Measurements from ENCODE around the gene NAPG.

- TF ChIP-seq, protein P1, sequence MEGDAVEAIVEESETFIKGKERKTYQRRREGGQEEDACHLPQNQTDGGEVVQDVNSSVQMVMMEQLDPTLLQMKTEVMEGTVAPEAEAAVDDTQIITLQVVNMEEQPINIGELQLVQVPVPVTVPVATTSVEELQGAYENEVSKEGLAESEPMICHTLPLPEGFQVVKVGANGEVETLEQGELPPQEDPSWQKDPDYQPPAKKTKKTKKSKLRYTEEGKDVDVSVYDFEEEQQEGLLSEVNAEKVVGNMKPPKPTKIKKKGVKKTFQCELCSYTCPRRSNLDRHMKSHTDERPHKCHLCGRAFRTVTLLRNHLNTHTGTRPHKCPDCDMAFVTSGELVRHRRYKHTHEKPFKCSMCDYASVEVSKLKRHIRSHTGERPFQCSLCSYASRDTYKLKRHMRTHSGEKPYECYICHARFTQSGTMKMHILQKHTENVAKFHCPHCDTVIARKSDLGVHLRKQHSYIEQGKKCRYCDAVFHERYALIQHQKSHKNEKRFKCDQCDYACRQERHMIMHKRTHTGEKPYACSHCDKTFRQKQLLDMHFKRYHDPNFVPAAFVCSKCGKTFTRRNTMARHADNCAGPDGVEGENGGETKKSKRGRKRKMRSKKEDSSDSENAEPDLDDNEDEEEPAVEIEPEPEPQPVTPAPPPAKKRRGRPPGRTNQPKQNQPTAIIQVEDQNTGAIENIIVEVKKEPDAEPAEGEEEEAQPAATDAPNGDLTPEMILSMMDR (IDR thresholded peaks at IDR 0.05), result no peak
- no peak for TF ChIP-seq ZFX (IDR thresholded peaks at IDR 0.05; ENCODE audit: borderline replicate concordance)
These were observed 11.7 kb upstream of the NAPG start for GRCh38 chr18:10514082-10514481.
